ENCODE results near the gene FAF1. TPM values are rescaled to one million over a fixed set of nuclear protein-coding genes. Genes with fewer than 3 reads are reported as not detected.

Gene FAF1
- total and polyA plus RNA-seq, 4 donors: 27.2 to 51.6 (median 37.1) TPM

DNA sequence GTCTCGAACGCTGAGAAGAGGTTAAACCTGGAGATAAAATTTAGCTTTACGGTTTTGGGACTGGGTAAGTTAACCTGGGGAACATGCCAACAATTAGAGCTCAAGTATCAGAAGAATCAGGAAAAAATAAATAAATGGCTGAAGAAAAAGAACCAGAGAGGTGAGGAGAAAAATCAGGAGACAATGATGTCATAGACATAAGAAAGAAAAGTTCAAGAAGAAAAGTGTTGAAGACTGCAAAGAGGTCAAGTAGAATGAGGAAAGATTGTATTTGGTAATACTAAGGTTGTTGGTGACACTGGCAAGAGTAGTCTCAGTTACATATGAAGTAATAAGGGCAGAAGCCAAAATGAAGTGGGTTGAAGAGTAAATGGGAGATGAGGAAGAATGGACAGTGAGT is 36.0 kb upstream of the FAF1 start:
- 70 to 88% methylated on average over 3 of the region's 3 CpGs for WGBS, 2 donors
- DNase-seq (no peak), ATAC-seq (ENCODE audit: insufficient read depth, low FRiP score) (no peak)
- Histone ChIP-seq H3K9ac (ENCODE audit: insufficient read depth in 1 of 2, low read length in 2 of 2) (no peak overlapping the region), H3K27me3 (ENCODE audit: control insufficient read depth in 3 of 3, insufficient read depth in 3 of 3, low read length in 2 of 3) (no peaks in the 10 kb centered on the region), H3K27ac (ENCODE audit: low read depth in 1 of 2, low read length in 1 of 2) (no peak overlapping the region), H3K9me3 (ENCODE audit: control insufficient read depth in 4 of 4, insufficient read depth in 3 of 4, low read length in 3 of 4) (no peaks in the 10 kb centered on the region), H3K4me3 (no peak overlapping the region), H3K4me1 (ENCODE audit: control insufficient read depth in 5 of 5, insufficient read depth in 5 of 5, low read length in 5 of 5) (no peaks in the 10 kb centered on the region), H3K36me3 (ENCODE audit: control insufficient read depth in 4 of 4, insufficient read depth in 4 of 4, low read length in 4 of 4) (no peaks in the 10 kb centered on the region)
- TF ChIP-seq, protein P1, sequence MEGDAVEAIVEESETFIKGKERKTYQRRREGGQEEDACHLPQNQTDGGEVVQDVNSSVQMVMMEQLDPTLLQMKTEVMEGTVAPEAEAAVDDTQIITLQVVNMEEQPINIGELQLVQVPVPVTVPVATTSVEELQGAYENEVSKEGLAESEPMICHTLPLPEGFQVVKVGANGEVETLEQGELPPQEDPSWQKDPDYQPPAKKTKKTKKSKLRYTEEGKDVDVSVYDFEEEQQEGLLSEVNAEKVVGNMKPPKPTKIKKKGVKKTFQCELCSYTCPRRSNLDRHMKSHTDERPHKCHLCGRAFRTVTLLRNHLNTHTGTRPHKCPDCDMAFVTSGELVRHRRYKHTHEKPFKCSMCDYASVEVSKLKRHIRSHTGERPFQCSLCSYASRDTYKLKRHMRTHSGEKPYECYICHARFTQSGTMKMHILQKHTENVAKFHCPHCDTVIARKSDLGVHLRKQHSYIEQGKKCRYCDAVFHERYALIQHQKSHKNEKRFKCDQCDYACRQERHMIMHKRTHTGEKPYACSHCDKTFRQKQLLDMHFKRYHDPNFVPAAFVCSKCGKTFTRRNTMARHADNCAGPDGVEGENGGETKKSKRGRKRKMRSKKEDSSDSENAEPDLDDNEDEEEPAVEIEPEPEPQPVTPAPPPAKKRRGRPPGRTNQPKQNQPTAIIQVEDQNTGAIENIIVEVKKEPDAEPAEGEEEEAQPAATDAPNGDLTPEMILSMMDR (IDR thresholded peaks at IDR 0.05; ENCODE audit: control extremely low read depth, extremely low read depth): no peak

DNA sequence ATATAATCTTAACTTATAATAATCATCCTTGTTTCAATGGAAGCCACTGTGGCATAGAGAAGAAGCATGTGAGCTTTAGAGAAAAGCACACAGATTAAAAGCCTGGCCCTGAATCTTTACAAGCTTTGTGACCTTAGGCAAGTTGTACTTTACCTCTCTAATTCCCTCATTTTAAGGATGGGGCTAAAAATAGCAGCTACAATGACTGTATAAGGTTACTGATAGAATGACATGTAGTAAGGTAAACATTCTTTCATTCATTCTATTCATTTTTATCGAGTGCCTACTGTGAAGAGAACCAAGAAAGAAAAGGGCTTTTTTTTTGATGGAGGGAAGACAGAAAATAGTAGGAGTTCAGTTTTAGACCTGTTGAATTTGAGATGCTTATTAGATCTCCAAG is 35.6 kb upstream of the FAF1 start:
- Histone ChIP-seq H3K27me3 (ENCODE audit: control insufficient read depth in 3 of 3, insufficient read depth in 3 of 3, low read length in 2 of 3) (no peaks in the 10 kb centered on the region), H3K27ac (ENCODE audit: low read depth in 1 of 2, low read length in 1 of 2) (no peak overlapping the region), H3K4me1 (ENCODE audit: control insufficient read depth in 5 of 5, insufficient read depth in 5 of 5, low read length in 5 of 5) (no peaks in the 10 kb centered on the region), H3K4me3 (no peak overlapping the region), H3K36me3 (ENCODE audit: control insufficient read depth in 4 of 4, insufficient read depth in 4 of 4, low read length in 4 of 4) (no peaks in the 10 kb centered on the region), H3K9me3 (ENCODE audit: control insufficient read depth in 4 of 4, insufficient read depth in 3 of 4, low read length in 3 of 4) (no peaks in the 10 kb centered on the region), H3K9ac (ENCODE audit: insufficient read depth in 1 of 2, low read length in 2 of 2) (no peak overlapping the region)
- TF ChIP-seq, protein P1 (IDR thresholded peaks at IDR 0.05; ENCODE audit: control extremely low read depth, extremely low read depth): no peak
- DNase-seq (no peak), ATAC-seq (ENCODE audit: insufficient read depth, low FRiP score) (no peak)
- WGBS, 2 donors: 46 to 68% methylated on average over 1 of the region's 1 CpG

DNA sequence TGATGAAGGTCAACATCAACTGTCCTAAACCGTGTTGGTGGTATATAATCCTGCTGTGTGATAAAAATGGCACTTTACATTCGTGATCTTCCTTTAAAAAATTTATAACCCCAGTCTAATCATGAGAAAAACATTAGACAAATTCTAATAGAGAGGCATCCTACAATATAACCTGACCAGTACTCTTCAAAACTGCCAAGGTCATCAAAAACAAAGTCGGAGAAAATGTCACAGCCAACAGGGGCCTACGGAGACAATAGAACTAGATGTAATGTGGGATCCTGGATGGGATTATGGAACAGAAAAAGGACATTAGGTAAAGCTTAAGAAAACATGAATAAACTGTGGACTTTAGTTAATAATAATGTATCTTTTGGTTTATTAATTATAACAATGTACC is 34.9 kb upstream of the FAF1 start:
- no peaks in the 10 kb centered on the region for H3K4me1 ChIP-seq (ENCODE audit: control insufficient read depth in 5 of 5, insufficient read depth in 5 of 5, low read length in 5 of 5)

DNA sequence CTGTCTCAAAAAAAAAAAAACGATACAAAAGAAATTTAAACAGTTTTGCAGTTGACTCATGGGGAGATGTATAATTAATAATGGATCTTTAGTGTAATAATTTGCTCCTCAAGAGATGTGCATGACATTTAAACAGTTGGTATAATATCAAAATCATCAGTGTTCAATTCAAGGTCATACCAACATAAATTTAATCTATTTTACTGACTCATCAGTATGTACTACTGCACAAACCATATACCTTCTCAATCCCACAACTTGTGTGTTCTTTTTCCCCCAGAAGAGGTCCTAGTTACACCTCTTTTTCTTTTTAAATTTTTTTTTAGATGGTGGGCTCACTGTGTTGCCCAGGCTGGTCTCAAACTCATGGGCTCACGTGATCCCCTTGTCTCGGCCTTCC is 33.6 kb upstream of the FAF1 start:
- Histone ChIP-seq H3K27me3 (ENCODE audit: control insufficient read depth in 3 of 3, insufficient read depth in 3 of 3, low read length in 2 of 3) (no peaks in the 10 kb centered on the region), H3K27ac (ENCODE audit: low read depth in 1 of 2, low read length in 1 of 2) (no peak overlapping the region), H3K4me1 (ENCODE audit: control insufficient read depth in 5 of 5, insufficient read depth in 5 of 5, low read length in 5 of 5) (no peaks in the 10 kb centered on the region), H3K9ac (ENCODE audit: insufficient read depth in 1 of 2, low read length in 2 of 2) (no peak overlapping the region), H3K4me3 (no peak overlapping the region), H3K36me3 (ENCODE audit: control insufficient read depth in 4 of 4, insufficient read depth in 4 of 4, low read length in 4 of 4) (no peaks in the 10 kb centered on the region), H3K9me3 (ENCODE audit: control insufficient read depth in 4 of 4, insufficient read depth in 3 of 4, low read length in 3 of 4) (no peaks in the 10 kb centered on the region)
- TF ChIP-seq, protein P1 (IDR thresholded peaks at IDR 0.05; ENCODE audit: control extremely low read depth, extremely low read depth): no peak
- DNase-seq: no peak
- WGBS, 2 donors: 95 to 98% methylated on average over 3 of the region's 3 CpGs
- no peak for ATAC-seq (ENCODE audit: insufficient read depth, low FRiP score)

More for the DNA sequence above, 34.9 kb upstream of the FAF1 start:
- H3K27me3 ChIP-seq (ENCODE audit: control insufficient read depth in 3 of 3, insufficient read depth in 3 of 3, low read length in 2 of 3): no peaks in the 10 kb centered on the region
- H3K9ac ChIP-seq (ENCODE audit: insufficient read depth in 1 of 2, low read length in 2 of 2): no peak overlapping the region
- ATAC-seq (ENCODE audit: insufficient read depth, low FRiP score) (no peak), DNase-seq (no peak)
- TF ChIP-seq, protein P1 (IDR thresholded peaks at IDR 0.05; ENCODE audit: control extremely low read depth, extremely low read depth): no peak
- no peak overlapping the region for H3K27ac ChIP-seq (ENCODE audit: low read depth in 1 of 2, low read length in 1 of 2)
- WGBS, 2 donors: 85 to 87% methylated on average over 4 of the region's 4 CpGs
- no peaks in the 10 kb centered on the region for H3K36me3 ChIP-seq (ENCODE audit: control insufficient read depth in 4 of 4, insufficient read depth in 4 of 4, low read length in 4 of 4)
- H3K4me3 ChIP-seq: no peak overlapping the region
- H3K9me3 ChIP-seq (ENCODE audit: control insufficient read depth in 4 of 4, insufficient read depth in 3 of 4, low read length in 3 of 4): no peaks in the 10 kb centered on the region
